HG02840 (cell line): ENCODE measurements around the gene KITLG.
"Not testable (repeated sequence)": the region's sequence is repeated elsewhere in the genome, so short reads cannot be mapped to it uniquely, and the experiment has no call there.

Experiments
- ATAC-seq: cut with Tn5 transposase; IDR thresholded peaks from one replicate; pipeline ENCODE4 v1.9.1; 2021; ENCODE audit warnings: mild to moderate bottlenecking, moderate library complexity, moderate number of reproducible peaks; ENCODE audit not compliant: unreplicated experiment, low FRiP score

Gene KITLG

DNA sequence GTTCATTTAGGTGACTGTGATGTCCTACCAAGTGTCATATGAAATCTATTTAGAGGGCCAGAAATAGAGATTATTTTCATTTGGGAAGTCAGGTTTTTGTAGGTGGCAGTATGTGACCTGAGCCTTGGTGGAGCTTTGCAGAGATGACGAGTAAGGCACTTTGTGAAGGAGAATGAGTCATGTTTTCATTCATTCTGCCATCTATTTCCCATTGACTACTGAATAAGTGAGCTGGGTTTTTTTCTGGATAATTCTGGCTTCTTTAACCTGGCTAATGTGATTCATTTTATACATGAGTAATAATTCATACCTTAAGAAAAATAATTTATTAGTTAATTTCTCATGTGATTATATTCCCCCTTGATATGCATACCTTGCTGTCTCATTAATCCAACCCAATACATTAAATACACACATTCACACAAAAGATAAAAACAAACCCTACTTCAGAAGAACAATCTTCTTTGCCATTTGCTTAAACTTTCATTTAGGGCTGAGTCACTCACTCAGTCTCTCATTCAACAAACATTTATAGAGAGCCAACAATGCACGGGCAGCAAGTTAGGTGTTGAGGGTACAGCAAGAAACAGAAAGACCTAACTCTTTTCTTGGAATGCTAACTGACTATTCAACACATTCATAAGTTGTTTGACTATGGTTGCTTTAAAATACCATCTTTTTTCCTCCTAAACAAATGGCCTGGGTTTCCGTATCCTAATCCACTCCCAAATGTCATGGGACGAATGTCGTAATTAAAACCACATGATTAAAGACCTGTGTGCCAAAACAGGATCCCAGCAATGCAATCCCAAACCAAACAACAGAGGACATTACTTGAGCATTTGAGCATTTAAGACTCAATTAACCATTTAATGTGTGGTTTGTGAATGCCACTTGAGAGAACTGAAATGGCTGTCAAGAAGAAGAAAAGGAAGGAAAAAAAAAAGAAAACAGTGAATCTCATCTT lies 78.0 kb downstream of the KITLG start:
- no peak for ATAC-seq

GRCh38 chr12:88496891-88497371 lies 83.3 kb downstream of the KITLG start:
- ATAC-seq = no peak

DNA sequence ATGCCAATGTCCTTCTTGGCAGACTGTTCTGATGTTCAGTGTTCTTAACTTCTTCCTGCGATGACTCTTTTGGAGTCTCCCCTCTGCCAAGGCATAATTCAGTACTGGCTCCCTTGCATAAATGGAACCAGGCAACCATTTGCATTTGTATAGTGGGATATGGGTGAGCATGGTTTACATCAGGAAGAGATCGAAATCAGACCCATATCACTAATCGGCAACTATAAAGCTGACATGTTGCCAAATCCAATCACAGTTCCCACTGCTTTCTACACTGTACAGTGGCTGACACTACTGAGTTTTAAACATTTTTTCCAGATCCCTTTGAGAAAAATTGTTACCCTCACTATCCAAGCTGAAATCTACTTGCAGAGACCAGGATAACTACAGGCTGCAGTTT lies 83.8 kb downstream of the KITLG start:
- ATAC-seq = no peak

DNA sequence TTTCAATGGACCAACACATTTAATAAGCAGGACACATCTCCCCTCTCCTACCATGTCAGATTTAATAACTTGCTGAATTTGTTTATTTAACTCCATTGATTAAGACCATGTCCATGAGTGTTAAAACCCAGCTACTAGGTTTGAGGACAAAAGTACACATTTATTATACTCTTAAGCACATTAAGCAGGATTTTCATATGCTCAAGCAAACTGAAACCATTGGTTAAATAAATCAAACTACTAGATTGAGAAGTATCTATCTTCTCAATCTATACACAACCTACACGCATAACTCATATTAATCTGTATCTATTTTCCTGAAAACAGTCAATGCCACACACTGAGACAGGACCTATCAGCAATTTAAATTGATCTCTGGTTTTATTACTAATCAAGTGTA lies 85.2 kb downstream of the KITLG start:
- ATAC-seq = no peak

DNA sequence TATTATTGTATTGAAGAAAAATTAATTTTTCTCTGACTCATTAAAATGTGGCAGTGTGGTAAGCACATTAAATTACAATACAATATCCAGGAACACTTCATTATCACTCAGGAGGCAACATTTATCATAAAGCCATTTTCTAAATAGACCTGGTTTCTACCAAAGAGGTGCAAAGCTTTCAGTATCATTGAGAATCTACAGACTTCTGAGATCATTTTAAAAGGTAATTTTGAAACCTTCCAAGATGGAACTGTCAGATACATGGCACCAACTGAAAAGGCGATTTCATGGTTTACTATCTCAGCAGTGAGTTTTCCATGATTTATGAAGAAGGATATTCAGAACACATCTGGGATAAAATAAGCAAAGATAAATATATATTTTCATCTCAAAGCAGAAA lies 85.8 kb downstream of the KITLG start:
- ATAC-seq = no peak

DNA sequence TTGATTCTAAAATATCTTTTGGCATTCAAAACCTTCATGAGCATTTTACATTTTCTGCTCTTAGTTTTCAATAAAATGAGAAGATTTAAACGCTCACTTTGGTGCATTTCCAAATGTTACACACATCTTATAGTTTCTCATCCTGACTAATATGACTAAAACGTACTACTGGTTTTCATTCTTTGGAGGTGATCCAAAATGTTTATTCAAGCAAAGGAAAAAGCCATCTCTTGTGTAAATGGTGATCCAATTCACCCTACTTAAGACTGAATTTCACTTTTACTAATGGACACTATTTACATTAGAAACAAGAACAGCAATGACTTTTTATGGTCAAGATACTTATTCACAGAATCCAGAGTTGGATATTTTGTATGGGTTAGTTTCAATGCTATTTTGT lies 86.6 kb downstream of the KITLG start:
- ATAC-seq = no peak

DNA sequence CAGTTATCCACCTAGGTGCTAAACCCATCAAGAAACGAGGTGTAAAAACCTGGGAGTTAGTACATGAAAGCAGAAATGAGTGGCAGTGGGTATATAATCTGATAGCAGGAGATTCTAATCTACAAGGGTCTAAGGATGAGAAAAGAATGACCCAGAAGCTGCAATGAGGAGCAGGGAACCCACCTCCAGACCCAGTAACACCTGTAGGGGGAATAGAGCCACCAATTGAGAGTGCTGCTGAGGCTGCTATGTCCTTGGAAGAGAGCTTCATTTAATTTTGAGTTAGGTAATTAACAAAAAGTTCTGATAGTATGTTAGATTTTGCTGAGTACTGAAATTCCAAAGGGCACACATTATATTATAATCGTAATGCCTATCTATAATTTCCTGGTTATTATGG lies 89.8 kb downstream of the KITLG start:
- no peak for ATAC-seq

GRCh38 chr12:88472775-88473174 lies 107.5 kb downstream of the KITLG start:
- no peak for ATAC-seq

DNA sequence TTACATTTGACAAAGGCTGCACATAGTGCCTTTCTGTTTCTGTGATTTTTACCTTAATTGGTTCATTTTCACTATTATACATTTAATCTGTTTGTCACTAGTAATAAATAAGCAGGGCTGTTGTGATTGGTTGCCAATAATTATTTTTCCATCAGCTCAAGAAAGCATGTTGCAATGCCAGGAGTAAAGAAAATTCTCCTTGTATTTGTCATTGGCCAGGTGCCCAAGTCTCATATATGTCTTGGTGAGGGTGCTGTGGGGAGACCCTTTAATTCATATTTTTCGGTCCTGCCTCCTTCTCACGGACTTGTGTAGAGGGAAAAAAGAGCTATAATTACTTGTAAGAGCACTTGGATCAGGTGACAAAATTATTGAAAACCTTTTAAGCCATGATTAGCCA lies 108.0 kb downstream of the KITLG start:
- ATAC-seq = no peak

GRCh38 chr12:88471331-88472045 lies 108.8 kb downstream of the KITLG start:
- ATAC-seq = no peak

DNA sequence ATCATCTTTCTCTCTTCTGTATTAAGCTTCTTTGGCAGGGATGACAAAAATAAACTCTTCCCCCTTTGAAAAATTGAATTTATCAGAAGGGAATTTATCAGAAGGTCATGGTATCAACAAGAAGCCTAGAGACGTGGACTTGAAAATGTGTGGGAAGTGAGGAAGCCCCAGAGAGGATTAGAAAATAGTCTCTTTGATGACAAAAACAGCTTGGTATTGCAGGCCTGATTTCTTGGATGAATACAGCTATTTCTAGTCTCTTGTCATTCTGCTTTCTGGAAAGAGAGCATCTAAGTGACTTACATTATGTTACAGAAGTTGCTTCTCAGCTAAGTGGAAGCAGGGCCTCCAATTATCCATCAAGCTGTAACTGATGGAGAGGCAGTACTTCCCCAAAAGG lies 111.1 kb downstream of the KITLG start:
- no peak for ATAC-seq

GRCh38 chr12:88468581-88468980 lies 111.7 kb downstream of the KITLG start:
- no peak for ATAC-seq

DNA sequence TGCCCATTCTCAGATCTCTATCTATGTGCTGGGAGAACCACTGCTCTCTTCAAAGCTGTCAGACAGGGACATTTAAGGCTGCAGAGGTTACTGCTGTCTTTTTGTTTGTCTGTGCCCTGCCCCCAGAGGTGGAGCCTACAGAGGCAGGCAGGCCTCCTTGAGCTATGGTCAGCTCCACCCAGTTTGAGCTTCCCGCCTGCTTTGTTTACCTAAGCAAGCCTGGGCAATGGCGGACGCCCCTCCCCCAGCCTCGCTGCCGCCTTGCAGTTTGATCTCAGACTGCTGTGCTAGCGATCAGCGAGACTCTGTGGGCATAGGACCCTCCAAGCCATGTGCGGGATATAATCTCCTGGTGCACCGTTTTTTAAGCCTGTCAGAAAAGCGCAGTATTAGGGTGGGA lies 113.6 kb downstream of the KITLG start:
- not testable (repeated sequence) for ATAC-seq

- ATAC-seq = no peak
Observed at GRCh38 chr12:88458327-88458726, 121.9 kb downstream of the KITLG start.

GRCh38 chr12:88453323-88453722 lies 126.9 kb downstream of the KITLG start:
- ATAC-seq = no peak

GRCh38 chr12:88451205-88451604 lies 129.1 kb downstream of the KITLG start:
- no peak for ATAC-seq

DNA sequence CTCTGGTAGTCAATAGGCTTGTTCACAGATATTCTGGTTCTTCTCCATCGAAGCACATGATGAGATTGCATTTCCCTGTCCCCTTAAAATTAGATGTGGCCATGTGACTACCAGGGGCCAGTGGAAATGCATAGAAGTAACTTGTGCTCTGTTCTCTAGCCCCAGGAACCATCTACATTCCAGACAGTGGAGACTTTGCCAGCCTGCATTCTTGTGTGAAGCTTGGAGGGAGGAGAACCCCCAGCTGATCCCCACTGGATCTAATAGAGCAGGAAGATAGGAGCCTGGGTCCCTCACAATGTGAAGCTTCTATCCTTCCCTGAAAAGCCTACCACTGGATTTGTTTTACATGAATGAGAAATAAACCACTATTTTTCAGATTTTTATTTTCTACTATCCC lies 130.1 kb downstream of the KITLG start:
- no peak for ATAC-seq

- ATAC-seq = no peak
Observed at GRCh38 chr12:88448337-88448915, 131.8 kb downstream of the KITLG start.

DNA sequence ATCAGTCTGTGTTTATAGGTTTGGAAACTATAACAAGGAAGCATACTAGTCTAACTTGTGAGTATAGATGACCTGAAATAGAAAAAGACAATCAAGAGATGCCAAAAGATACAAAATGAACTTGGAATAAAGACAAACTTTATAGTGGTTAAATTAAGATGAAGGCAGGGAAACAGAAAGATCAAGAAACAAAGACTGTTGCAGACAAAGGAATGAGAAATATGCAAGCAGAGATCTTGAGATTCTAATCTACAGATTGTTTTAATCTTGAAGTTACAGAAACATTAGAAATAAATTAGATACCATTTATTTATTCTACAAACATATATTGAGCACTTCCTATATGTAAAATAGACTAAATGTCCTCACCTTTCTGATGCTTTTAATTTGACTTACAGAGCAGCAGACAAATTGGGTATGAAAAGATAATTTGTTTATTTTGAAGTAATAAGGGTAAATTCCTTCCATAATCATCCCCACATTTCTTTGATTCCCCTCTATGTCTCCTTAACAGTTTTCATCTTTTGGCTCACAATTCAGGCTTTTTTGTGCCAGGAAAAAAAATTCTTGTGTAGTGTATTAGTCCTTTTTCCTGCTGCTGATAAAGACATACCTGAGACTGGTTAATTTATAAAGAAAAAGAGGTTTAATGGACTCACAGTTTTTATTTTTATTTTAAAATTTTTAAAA lies 134.4 kb downstream of the KITLG start:
- no peak for ATAC-seq

DNA sequence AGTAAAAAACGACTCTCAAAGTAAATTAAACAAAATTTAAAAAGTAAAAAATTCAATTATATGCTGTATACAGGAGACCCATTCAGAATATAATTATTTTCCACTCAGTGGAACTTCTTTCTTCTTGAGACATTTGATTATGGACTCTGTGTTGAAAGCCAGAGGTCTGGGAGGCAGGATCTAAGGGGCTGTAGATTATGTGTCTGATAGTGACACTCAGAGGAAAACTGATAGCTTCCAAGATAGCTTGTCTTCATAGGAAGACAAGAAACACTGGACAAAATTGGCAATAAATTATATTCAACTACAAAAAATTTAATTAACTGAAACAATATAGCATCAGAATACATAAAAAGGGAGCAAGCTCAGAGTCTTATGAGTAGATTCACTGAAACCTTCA lies 135.8 kb downstream of the KITLG start:
- ATAC-seq = no peak
